DND-41 (cell line): ENCODE measurements around the gene CDSN.

Source experiments
- ATAC-seq: fragments of 200-7000 bp; cut with Tn5 transposase; 3 replicates; pipeline ENCODE4 v1.9.1; 2021; ENCODE audit warnings: low read depth; ENCODE audit not compliant: insufficient read depth
- DNase-seq: peaks from one replicate; pipeline ENCODE4 v3.0.0-alpha.2; 2020
- H2AFZ ChIP-seq: 2 replicates; pipeline ENCODE4 v1.6.0; 2012; ENCODE audit warnings: low read depth, low read length
- H3K27ac ChIP-seq: 2 replicates; pipeline ENCODE4 v1.5.1; 2012; ENCODE audit warnings: low read length, inconsistent platforms
- H3K27me3 ChIP-seq: fragments of 200-600 bp; sonication (generic); 2 replicates; pipeline ENCODE4 v1.6.0; 2012; ENCODE audit warnings: low read length, mild to moderate bottlenecking, inconsistent platforms; ENCODE audit not compliant: insufficient read depth, poor library complexity
- H3K36me3 ChIP-seq: 2 replicates; pipeline ENCODE4 v1.5.1; 2012; ENCODE audit warnings: low read length, inconsistent platforms; ENCODE audit not compliant: insufficient read depth
- H3K4me1 ChIP-seq: 2 replicates; pipeline ENCODE4 v1.5.1; 2012; ENCODE audit warnings: mild to moderate bottlenecking, low read length; ENCODE audit not compliant: insufficient read depth
- H3K4me2 ChIP-seq: 2 replicates; pipeline ENCODE4 v1.6.0; 2012; ENCODE audit warnings: mild to moderate bottlenecking, moderate library complexity, low read length, inconsistent platforms; ENCODE audit not compliant: insufficient read depth
- H3K4me3 ChIP-seq, 2 experiments: fragments of 200-600 bp in 1 of 2; shearing (Covaris generic) in 1 of 2; 2 replicates each; pipeline ENCODE4 v1.5.1; 2012 to 2016; ENCODE audit warnings: inconsistent platforms in 2 of 2, low read length in 2 of 2, mild to moderate bottlenecking in 2 of 2, low read depth in 1 of 2, moderate library complexity in 1 of 2
- H3K79me2 ChIP-seq: 2 replicates; pipeline ENCODE4 v1.6.0; 2012; ENCODE audit warnings: low read length, inconsistent platforms; ENCODE audit not compliant: insufficient read depth
- H3K9ac ChIP-seq: 2 replicates; pipeline ENCODE4 v1.6.0; 2012; ENCODE audit warnings: low read depth, mild to moderate bottlenecking, inconsistent platforms, low read length, moderate library complexity
- H3K9me3 ChIP-seq: 2 replicates; pipeline ENCODE4 v1.5.1; 2012; ENCODE audit warnings: low read length, moderate library complexity, mild to moderate bottlenecking, inconsistent platforms; ENCODE audit not compliant: insufficient read depth, severe bottlenecking
- H4K20me1 ChIP-seq: 2 replicates; pipeline ENCODE4 v1.6.0; 2012; ENCODE audit warnings: low read length; ENCODE audit not compliant: insufficient read depth
- CTCF ChIP-seq: IDR thresholded peaks from 2 replicates; pipeline ENCODE4 v1.5.1; 2012; ENCODE audit warnings: borderline replicate concordance, low read length, moderate library complexity, mild to moderate bottlenecking; ENCODE audit not compliant: poor library complexity, severe bottlenecking; ENCODE audit errors: extremely low read depth
- EZH2 ChIP-seq: IDR thresholded peaks from 3 replicates; pipeline ENCODE4 v1.6.1; 2012; ENCODE audit warnings: borderline replicate concordance, low read depth, mild to moderate bottlenecking, moderate library complexity, low read length, inconsistent platforms; ENCODE audit not compliant: severe bottlenecking

CDSN gene

DNA sequence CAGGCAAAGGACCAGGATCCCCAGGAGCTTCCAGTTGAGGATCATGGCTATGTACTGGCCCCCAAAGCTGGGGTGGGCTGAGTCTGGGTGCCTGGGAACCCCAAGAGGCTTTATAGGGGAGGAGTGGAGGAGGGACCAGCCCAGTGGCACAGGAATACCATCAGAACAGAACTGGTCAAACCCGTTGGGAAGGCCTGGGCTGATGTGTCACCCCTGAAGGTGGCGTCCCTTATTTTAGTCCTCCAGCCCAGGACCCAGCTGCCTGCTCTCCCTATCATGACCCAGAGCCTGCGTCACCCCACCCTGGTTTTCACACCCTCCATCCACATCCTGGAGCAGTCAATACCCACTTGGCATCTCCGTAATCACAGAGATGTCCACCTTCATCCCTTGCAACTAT, 18.7 kb upstream of the CDSN start, which contains the start of gene PSORS1C2:
Gene PSORS1C2 (minus strand): TSS at position 85 of the 400 bp plus-strand sequence. CDS start 40 bp downstream, at position 45.
- H3K4me1 ChIP-seq, result peaks cover 6% of the 10 kb centered on the region
- DNase-seq (no peak), ATAC-seq (no peak)
- no peaks in the 10 kb centered on the region for H3K27me3 ChIP-seq
- H3K9me3 ChIP-seq, result no peaks in the 10 kb centered on the region
- H2AFZ ChIP-seq, result peak within 1 kb of the TSS; percentile 62
- H4K20me1 ChIP-seq, result no peaks in the 10 kb centered on the region
- TF ChIP-seq CTCF (no peak), EZH2 (no peak)
- peak within 1 kb of the TSS; percentile 54 for H3K4me2 ChIP-seq
- H3K36me3 ChIP-seq, result peaks cover 13% of the 10 kb centered on the region
- peak within 1 kb of the TSS; percentile 21; the same call in 1 of the 2 replicates for H3K9ac ChIP-seq
- no peaks in the 10 kb centered on the region for H3K79me2 ChIP-seq
- H3K27ac ChIP-seq, result no peak within 1 kb of the TSS
- H3K4me3 ChIP-seq, result no peak within 1 kb of the TSS

DNA sequence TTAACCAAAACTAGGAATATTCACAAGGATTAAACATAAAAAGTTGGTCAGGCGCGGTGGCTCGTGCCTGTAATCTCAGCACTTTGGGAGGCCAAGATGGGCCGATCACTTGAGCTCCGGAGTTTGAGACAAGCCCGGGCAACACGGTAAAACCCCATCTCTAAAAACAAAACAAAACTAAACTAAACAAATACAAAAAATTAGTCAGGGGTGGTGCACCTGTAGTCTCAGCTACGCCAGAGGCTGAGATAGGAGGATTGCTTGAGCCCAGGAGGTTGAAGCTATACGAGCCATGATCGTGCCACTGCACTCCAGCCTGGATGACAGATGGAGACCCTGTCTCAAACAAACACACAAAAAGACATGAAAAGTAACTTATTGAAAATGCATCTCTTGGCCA, 15.5 kb upstream of the CDSN start:
- no peak for ATAC-seq
- no peak overlapping the region for H3K9ac ChIP-seq
- H3K27me3 ChIP-seq, result no peaks in the 10 kb centered on the region
- no peaks in the 10 kb centered on the region for H4K20me1 ChIP-seq
- no peak for DNase-seq
- H3K9me3 ChIP-seq, result no peaks in the 10 kb centered on the region
- no peak overlapping the region for H3K4me2 ChIP-seq
- no peaks in the 10 kb centered on the region for H3K36me3 ChIP-seq
- H2AFZ ChIP-seq, result no peak overlapping the region
- H3K4me1 ChIP-seq, result peaks cover 6% of the 10 kb centered on the region
- no peaks in the 10 kb centered on the region for H3K79me2 ChIP-seq
- H3K4me3 ChIP-seq, result no peak overlapping the region
- TF ChIP-seq EZH2 (no peak), CTCF (no peak)
- no peak overlapping the region for H3K27ac ChIP-seq

DNA sequence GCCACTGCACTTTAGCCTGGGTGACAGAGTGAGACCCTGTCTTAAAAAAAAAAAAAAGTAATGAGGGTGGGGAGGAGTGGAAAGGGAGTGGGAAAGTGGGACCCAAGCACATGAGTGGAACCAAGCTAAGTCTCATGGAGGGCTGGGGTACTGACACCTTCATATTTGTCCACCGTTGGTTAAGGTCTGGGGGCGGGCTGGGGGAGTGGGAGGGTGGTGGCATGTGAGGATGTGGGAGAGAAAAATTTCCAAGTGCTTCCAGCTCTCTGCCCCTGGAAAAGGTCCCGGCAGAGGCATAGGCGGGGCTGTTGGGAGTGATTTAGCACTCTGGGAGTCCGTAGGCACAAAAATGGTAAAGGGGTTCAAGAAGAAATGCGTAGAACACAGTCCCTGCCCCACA, 12.6 kb upstream of the CDSN start:
- Histone ChIP-seq H3K27ac (no peak overlapping the region), H3K9ac (no peak overlapping the region), H3K4me3 (no peak overlapping the region), H4K20me1 (no peaks in the 10 kb centered on the region), H3K4me2 (no peak overlapping the region), H3K79me2 (no peaks in the 10 kb centered on the region), H3K4me1 (peaks cover 4% of the 10 kb centered on the region), H2AFZ (no peak overlapping the region), H3K27me3 (no peaks in the 10 kb centered on the region), H3K36me3 (no peaks in the 10 kb centered on the region), H3K9me3 (no peaks in the 10 kb centered on the region)
- DNase-seq, result no peak
- ATAC-seq, result no peak
- TF ChIP-seq EZH2 (no peak), CTCF (no peak)

DNA sequence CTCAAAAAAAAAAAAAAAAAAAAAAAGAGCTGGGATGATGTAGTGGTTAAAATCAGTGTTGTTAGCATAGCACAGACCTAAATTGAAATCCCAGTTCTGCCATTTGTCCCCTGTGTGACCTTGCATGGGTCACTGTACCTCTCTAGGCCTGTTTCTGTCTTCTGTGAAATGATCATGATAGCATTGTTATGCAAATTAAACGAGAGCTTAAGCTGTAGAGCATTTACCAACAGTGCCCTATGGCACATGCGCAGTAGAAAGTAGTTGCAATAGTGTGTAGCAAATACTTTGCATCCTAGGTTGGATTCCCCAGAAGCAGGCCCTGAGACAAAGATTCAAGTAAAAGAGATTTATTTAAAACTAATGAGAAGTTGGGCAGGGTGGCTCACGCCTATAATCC, 11.3 kb upstream of the CDSN start:
- Histone ChIP-seq H3K9me3 (no peaks in the 10 kb centered on the region), H2AFZ (no peak overlapping the region), H3K9ac (no peak overlapping the region), H3K27me3 (no peaks in the 10 kb centered on the region), H3K36me3 (no peaks in the 10 kb centered on the region), H3K4me2 (no peak overlapping the region), H3K79me2 (no peaks in the 10 kb centered on the region), H3K4me3 (no peak overlapping the region), H3K4me1 (no peaks in the 10 kb centered on the region), H4K20me1 (no peaks in the 10 kb centered on the region), H3K27ac (no peak overlapping the region)
- DNase-seq (no peak), ATAC-seq (no peak)
- no peak for TF ChIP-seq EZH2
- no peak for TF ChIP-seq CTCF
